Common myeloid progenitor, CD34-positive (primary cell): ENCODE results near the gene TNS4. TPM values are rescaled to one million over a fixed set of nuclear protein-coding genes. Genes with fewer than 3 reads are reported as not detected.

Source experiments
- CTCF ChIA-PET: fragments of 350-600 bp; sonication (Branson Sonifier 250); formaldehyde crosslinking; loops from one replicate; lab custom pipeline; 2021; ENCODE audit warnings: antibody characterized with exemption; lab: Charles Lee
- POLR2A ChIA-PET: fragments of 350-600 bp; sonication (Branson Sonifier 250); formaldehyde crosslinking; loops from one replicate; lab custom pipeline; 2021; ENCODE audit warnings: antibody characterized with exemption; lab: Charles Lee
- DNase-seq, 3 donors: peaks; one replicate each; pipeline versions ENCODE4 v3.0.0 to v3.0.0-alpha.2; 2013
- H3K27ac ChIP-seq, 2 experiments: 1 replicate in 1 of 2; 2 replicates in 1 of 2; pipeline ENCODE4 v1.7.0; 2013; ENCODE audit warnings: inconsistent platforms in 2 of 2, low read length in 2 of 2, mild to moderate bottlenecking in 2 of 2, low read depth in 1 of 2, moderate library complexity in 1 of 2; ENCODE audit not compliant: severe bottlenecking in 2 of 2, insufficient read depth in 1 of 2, poor library complexity in 1 of 2
- H3K27me3 ChIP-seq, 5 experiments: replicated peaks in 2 of 5; 1 replicate in 3 of 5; 2 replicates in 2 of 5; pipeline versions ENCODE4 v1.6.1 to v1.7.0; 2013; ENCODE audit warnings: low read length in 4 of 5, mild to moderate bottlenecking in 2 of 5, moderate library complexity in 2 of 5, inconsistent platforms in 1 of 5; ENCODE audit not compliant: insufficient read depth in 5 of 5, control insufficient read depth in 4 of 5
- H3K36me3 ChIP-seq, 4 experiments: 1 replicate in 2 of 4; 2 replicates in 2 of 4; pipeline versions ENCODE4 v1.6.1 to v1.7.0; 2013; ENCODE audit warnings: low read length in 3 of 4, control low read depth in 1 of 4, mild to moderate bottlenecking in 1 of 4; ENCODE audit not compliant: control insufficient read depth in 4 of 4, insufficient read depth in 4 of 4
- H3K4me1 ChIP-seq, 4 experiments: 1 replicate in 3 of 4; 2 replicates in 1 of 4; pipeline versions ENCODE4 v1.6.1 to v1.7.1; 2013; ENCODE audit warnings: low read length in 3 of 4, mild to moderate bottlenecking in 3 of 4, control low read depth in 1 of 4, inconsistent platforms in 1 of 4, moderate library complexity in 1 of 4; ENCODE audit not compliant: control insufficient read depth in 4 of 4, insufficient read depth in 4 of 4; ENCODE audit errors: control extremely low read depth in 1 of 4
- H3K4me3 ChIP-seq, 7 experiments: 1 replicate in 4 of 7; 2 replicates in 3 of 7; pipeline versions ENCODE4 v1.5.1 to v1.7.0; 2013; ENCODE audit warnings: mild to moderate bottlenecking in 7 of 7, low read length in 6 of 7, moderate library complexity in 6 of 7, inconsistent platforms in 2 of 7, low read depth in 2 of 7, control low read depth in 1 of 7; ENCODE audit not compliant: insufficient read depth in 4 of 7, control insufficient read depth in 1 of 7; ENCODE audit errors: extremely low read depth in 1 of 7
- H3K9me3 ChIP-seq, 5 experiments: 1 replicate in 4 of 5; 2 replicates in 1 of 5; pipeline versions ENCODE4 v1.6.1 to v1.7.1; 2013; ENCODE audit warnings: low read length in 4 of 5, mild to moderate bottlenecking in 2 of 5, inconsistent platforms in 1 of 5, low read depth in 1 of 5, moderate library complexity in 1 of 5; ENCODE audit not compliant: control insufficient read depth in 4 of 5, insufficient read depth in 2 of 5; ENCODE audit errors: control extremely low read depth in 1 of 5
- WGBS: methylation state at CpG from one replicate; pipeline ENCODE4 v1.1.5; 2013; ENCODE audit not compliant: insufficient coverage; 5-methylcytosine and 5-hydroxymethylcytosine counted together
- polyA plus RNA-seq: library from polyadenylated mRNA; unstranded; fragments of 120-200 nt; gene quantifications from one replicate; pipeline ENCODE4 v1.2.1, GENCODE V29; 2013

Gene TNS4
- polyA plus RNA-seq, result not detected

- H3K4me1 ChIP-seq, result peaks cover 0 to 8% (median 3%) of the 10 kb centered on the region in 4 experiments
- no peak within 1 kb of the TSS for H3K27ac ChIP-seq
- H3K27me3 ChIP-seq, result peaks cover 0 to 30% (median 7%) of the 10 kb centered on the region in 5 experiments
- H3K9me3 ChIP-seq, result no peaks in the 10 kb centered on the region
- POLR2A ChIA-PET, result no interaction called here
- H3K4me3 ChIP-seq, result no peak within 1 kb of the TSS
- 80% methylated on average over 2 of the region's 7 CpGs for WGBS
- no peak for DNase-seq
- no peaks in the 10 kb centered on the region for H3K36me3 ChIP-seq
- CTCF ChIA-PET, result interaction anchor here (1.1 to 1.2 kb wide), 2 partner anchors 9 to 14 kb away, joined by 3 read pairs; no protein-coding TSS in a partner anchor
These were observed at the start of gene TNS4 for GRCh38 chr17:40501499-40501911. Gene TNS4, minus strand, starts transcription at chr17:40501623. Its CDS starts 5,198 bp downstream, at chr17:40496425.

GRCh38 chr17:40550608-40551007, 49.2 kb upstream of the TNS4 start:
- DNase-seq, result no peak
- H3K27ac ChIP-seq, result no peak overlapping the region
- CTCF ChIA-PET, result interaction anchor here (1.4 to 21.4 kb wide), 3 partner anchors 10 to 18 kb away, joined by 3 to 401 read pairs (median 48); no protein-coding TSS in a partner anchor

GRCh38 chr17:40548982-40549685, 47.7 kb upstream of the TNS4 start:
- H3K4me1 ChIP-seq, result peaks cover 3 to 44% (median 34%) of the 10 kb centered on the region in 4 experiments
- H3K27ac ChIP-seq, result no peak overlapping the region
- ChIA-PET POLR2A (interaction anchor here (0.7 kb wide), 1 partner anchor 32 kb away, joined by 3 read pairs; no protein-coding TSS in a partner anchor), CTCF (interaction anchor here (0.6 to 21.4 kb wide), 5 partner anchors 12 to 1000 kb away, joined by 3 to 401 read pairs (median 3); partner anchors contain the start of gene CCR7)
- no peak for DNase-seq
- no peaks in the 10 kb centered on the region for H3K36me3 ChIP-seq
- no peaks in the 10 kb centered on the region for H3K27me3 ChIP-seq
- no peaks in the 10 kb centered on the region for H3K9me3 ChIP-seq
- H3K4me3 ChIP-seq, result no peak overlapping the region
- 91% methylated on average over 6 of the region's 9 CpGs for WGBS

More at GRCh38 chr17:40550608-40551007, 49.2 kb upstream of the TNS4 start:
- 100% methylated on average over 4 of the region's 8 CpGs for WGBS
- Histone ChIP-seq H3K4me3 (no peak overlapping the region), H3K4me1 (peaks cover 3 to 51% (median 45%) of the 10 kb centered on the region in 4 experiments), H3K27me3 (no peaks in the 10 kb centered on the region), H3K36me3 (no peaks in the 10 kb centered on the region), H3K9me3 (no peaks in the 10 kb centered on the region)
- POLR2A ChIA-PET, result no interaction called here

DNA sequence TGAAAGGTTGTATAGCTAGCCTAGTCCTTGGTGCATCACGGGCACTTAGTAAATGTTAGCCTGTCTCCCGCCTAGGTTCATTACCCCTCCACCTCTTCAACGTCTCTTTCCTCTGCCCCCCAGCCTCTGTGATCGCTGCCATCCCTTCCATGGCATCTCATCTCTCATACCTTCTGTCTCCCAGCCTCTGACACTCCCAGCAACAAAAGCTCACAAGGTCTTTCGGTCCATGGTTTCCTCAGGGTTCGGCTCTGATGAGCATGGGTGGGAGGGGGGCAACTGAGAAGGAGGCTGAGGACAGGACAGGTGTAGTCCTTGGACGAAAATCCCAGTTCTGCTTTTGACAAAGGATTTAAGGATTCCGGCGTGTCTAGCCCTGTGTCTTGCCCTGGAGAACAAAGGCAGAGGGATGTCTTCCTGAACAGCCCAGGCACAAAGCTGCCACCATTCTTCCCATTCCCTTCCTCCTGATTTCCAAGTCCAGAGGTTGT, 47.1 kb upstream of the TNS4 start:
- no peaks in the 10 kb centered on the region for H3K9me3 ChIP-seq
- 100% methylated on average over 5 of the region's 9 CpGs for whole genome bisulfite sequencing
- no peak overlapping the region for H3K4me3 ChIP-seq
- peaks cover 3 to 38% (median 28%) of the 10 kb centered on the region in 4 experiments for H3K4me1 ChIP-seq
- H3K27ac ChIP-seq, result no peak overlapping the region
- DNase-seq, result no peak
- H3K36me3 ChIP-seq, result no peaks in the 10 kb centered on the region
- H3K27me3 ChIP-seq, result no peaks in the 10 kb centered on the region
- CTCF ChIA-PET, result interaction anchor here (0.9 to 21.4 kb wide), 5 partner anchors 8 to 101 kb away, joined by 3 to 401 read pairs (median 16); partner anchors contain the start of gene CCR7
- POLR2A ChIA-PET, result interaction anchor here (0.7 to 0.9 kb wide), 2 partner anchors 8 to 31 kb away, joined by 3 to 4 read pairs; no protein-coding TSS in a partner anchor

GRCh38 chr17:40547785-40548478, 46.5 kb upstream of the TNS4 start:
- Histone ChIP-seq H3K27me3 (no peaks in the 10 kb centered on the region), H3K27ac (no peak overlapping the region), H3K36me3 (no peaks in the 10 kb centered on the region), H3K9me3 (no peaks in the 10 kb centered on the region), H3K4me3 (peak overlapping the region in 1 of 7 experiments; percentile 33), H3K4me1 (peaks cover 0 to 36% (median 24%) of the 10 kb centered on the region in 4 experiments)
- no peak for DNase-seq
- 92% methylated on average over 2 of the region's 2 CpGs for WGBS
- ChIA-PET CTCF (interaction anchor here (0.7 to 21.4 kb wide), 6 partner anchors 9 to 166 kb away, joined by 4 to 401 read pairs (median 10); no protein-coding TSS in a partner anchor), POLR2A (interaction anchor here (0.7 to 1.0 kb wide), 3 partner anchors 9 to 31 kb away, joined by 3 to 4 read pairs (median 4); no protein-coding TSS in a partner anchor)

DNA sequence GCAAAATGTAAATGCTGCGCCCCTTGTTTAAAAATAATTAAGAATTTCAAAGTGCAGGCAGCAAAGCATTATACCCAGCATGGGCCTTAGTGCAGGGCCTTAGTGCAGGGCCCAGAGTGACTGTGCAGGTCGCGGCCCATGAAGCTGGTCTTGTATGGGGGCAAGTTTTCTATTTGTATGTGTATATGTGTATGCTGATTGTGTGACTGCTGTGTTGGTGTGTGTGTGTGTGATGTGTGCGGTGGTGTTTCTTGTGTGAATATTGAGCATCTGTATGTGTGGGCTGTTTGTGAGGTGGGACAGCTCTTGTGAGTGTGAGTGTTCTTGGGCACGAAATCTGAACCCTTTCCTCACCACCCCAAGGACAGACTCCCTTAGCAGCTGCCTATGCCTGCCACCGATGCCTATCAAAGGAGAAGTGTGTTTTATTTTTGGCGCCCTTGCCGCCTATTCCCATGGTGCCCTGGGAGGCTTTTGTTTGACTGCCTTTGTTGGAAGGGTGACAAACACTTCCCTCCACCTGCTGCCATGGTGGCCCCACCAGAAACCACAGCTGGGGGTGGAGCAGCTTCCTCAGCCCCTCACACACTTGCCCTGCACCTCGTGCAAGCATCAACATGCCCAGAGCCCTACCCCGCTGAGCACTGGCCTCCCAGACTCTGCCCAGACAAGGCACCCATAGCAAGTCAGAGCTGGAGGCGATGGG, 45.8 kb upstream of the TNS4 start:
- Histone ChIP-seq H3K27ac (no peak overlapping the region), H3K4me1 (peaks cover 0 to 40% (median 29%) of the 10 kb centered on the region in 4 experiments), H3K27me3 (no peaks in the 10 kb centered on the region), H3K4me3 (peak overlapping the region in 1 of 7 experiments; percentile 33), H3K9me3 (no peaks in the 10 kb centered on the region), H3K36me3 (no peaks in the 10 kb centered on the region)
- 20% methylated on average over 6 of the region's 11 CpGs for WGBS
- POLR2A ChIA-PET, result interaction anchor here (0.9 to 1.0 kb wide), 2 partner anchors 9 to 14 kb away, joined by 4 read pairs; no protein-coding TSS in a partner anchor
- peak; percentile 76 to 95 (median 94) for DNase-seq
- CTCF ChIA-PET, result interaction anchor here (0.7 to 21.4 kb wide), 6 partner anchors 10 to 165 kb away, joined by 4 to 401 read pairs (median 10); no protein-coding TSS in a partner anchor
